HUES48 (cell line): ENCODE results near the gene EIF1AX.
"Not testable (repeated sequence)": the region's sequence is repeated elsewhere in the genome, so short reads cannot be mapped to it uniquely, and the experiment has no call there.

Experiments
- H3K27ac ChIP-seq: one replicate; pipeline ENCODE4 v1.7.0; 2013; ENCODE audit warnings: low read depth, low read length, inconsistent platforms
- H3K27me3 ChIP-seq: 2 replicates; pipeline ENCODE4 v1.6.1; 2013; ENCODE audit warnings: mild to moderate bottlenecking, low read length; ENCODE audit not compliant: control insufficient read depth, insufficient read depth
- H3K36me3 ChIP-seq: 2 replicates; pipeline ENCODE4 v1.6.1; 2013; ENCODE audit warnings: low read length; ENCODE audit not compliant: control insufficient read depth, insufficient read depth
- H3K4me1 ChIP-seq: 2 replicates; pipeline ENCODE4 v1.6.1; 2013; ENCODE audit warnings: mild to moderate bottlenecking, low read length; ENCODE audit not compliant: control insufficient read depth, insufficient read depth
- H3K4me3 ChIP-seq: 2 replicates; pipeline ENCODE4 v1.5.1; 2013; ENCODE audit warnings: mild to moderate bottlenecking, low read depth, low read length
- H3K9ac ChIP-seq: 2 replicates; pipeline ENCODE4 v1.6.1; 2013; ENCODE audit warnings: mild to moderate bottlenecking, low read depth, low read length, moderate library complexity
- H3K9me3 ChIP-seq: 2 replicates; pipeline ENCODE4 v1.6.1; 2013; ENCODE audit warnings: low read length; ENCODE audit not compliant: control insufficient read depth, insufficient read depth

The EIF1AX gene

GRCh38 chrX:20127440-20127839 is 14.2 kb downstream of the EIF1AX start:
- not testable (repeated sequence) for H3K9me3 ChIP-seq, H3K4me3 ChIP-seq, H3K4me1 ChIP-seq, H3K27me3 ChIP-seq, H3K9ac ChIP-seq, H3K27ac ChIP-seq
- H3K36me3 ChIP-seq, result peaks cover 57% of the 10 kb centered on the region

DNA sequence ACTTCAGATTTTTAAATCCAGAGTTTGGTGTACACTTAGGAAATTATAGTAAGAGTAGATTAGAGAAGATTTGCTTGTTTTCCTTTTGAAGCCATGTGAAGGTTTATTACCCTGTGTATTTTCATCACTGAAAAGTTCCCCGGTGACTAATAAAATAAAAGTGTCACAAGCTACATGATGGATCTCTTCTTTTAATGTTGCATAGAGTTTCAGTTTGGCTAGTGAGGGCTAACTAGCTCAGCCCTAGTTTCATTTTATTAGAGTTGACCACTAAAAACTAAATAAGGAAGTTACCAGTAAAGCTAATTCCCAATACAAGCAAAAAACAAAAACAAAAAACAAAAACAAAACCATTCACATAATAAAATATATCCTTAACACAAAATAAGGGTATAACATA is 14.8 kb downstream of the EIF1AX start:
- not testable (repeated sequence) for H3K4me1 ChIP-seq, H3K27me3 ChIP-seq, H3K4me3 ChIP-seq, H3K9ac ChIP-seq, H3K27ac ChIP-seq, H3K9me3 ChIP-seq
- H3K36me3 ChIP-seq, result peaks cover 51% of the 10 kb centered on the region

DNA sequence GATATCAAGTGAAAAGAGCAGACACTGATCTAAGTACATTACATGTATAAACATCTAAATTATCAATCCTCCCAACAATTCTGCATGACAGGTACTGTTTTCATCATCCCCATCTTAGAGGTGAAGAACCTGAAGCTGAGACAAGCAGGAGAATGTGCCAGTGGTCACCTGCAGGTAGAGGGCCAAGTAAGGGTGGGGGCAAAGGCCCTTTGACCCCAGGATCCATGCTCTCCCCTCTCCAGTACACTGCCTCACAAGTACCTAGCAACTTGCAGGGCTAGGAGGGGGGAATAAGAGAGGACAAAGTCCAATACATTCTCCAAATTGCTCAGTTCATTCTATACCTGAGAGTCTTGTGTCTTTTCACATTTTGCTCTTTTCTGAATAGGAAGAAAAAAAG is 16.7 kb downstream of the EIF1AX start:
- no peak overlapping the region for H3K9ac ChIP-seq
- no peaks in the 10 kb centered on the region for H3K9me3 ChIP-seq
- no peaks in the 10 kb centered on the region for H3K4me1 ChIP-seq
- H3K36me3 ChIP-seq, result peaks cover 34% of the 10 kb centered on the region
- H3K27me3 ChIP-seq, result no peaks in the 10 kb centered on the region
- no peak overlapping the region for H3K4me3 ChIP-seq
- H3K27ac ChIP-seq, result no peak overlapping the region

DNA sequence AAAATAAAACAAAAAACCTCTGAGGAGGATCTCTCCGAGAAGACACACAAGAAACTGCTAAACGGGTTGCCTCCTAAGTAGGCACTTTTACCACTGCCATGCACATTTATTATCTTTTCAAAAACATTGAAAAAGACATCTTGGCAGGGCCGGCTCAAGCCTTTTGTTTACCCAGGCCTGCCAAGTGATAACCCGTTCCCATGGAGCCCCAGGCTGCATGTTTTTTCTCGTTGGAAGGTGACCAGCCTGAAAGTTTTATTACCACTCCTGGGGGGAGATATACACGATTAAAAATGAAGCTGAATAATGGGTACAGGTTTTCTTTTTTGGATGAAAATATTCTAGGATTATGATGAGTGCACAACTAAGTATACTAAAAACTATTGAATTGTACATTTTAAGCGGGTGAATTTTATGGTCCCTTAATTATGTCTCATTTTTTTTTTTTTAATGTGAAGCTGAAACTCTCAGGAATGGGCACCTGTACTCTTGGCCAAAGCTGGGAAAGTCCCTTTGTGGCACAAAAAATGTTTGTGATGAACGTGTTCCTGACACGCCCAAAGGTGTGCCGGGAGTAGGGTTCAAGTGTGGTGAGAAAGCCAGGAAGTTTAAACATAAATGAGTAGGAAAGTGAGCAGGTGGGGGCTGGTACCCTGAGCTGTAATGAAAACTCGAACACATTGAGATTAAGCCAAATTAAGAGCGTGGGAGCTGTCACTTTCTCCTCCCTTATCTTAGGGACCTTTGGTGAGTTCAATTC is 23.4 kb downstream of the EIF1AX start:
- no peak overlapping the region for H3K4me3 ChIP-seq
- H3K9me3 ChIP-seq, result no peaks in the 10 kb centered on the region
- H3K27ac ChIP-seq, result no peak overlapping the region
- no peaks in the 10 kb centered on the region for H3K36me3 ChIP-seq
- no peaks in the 10 kb centered on the region; the same call in 1 of the 2 replicates for H3K4me1 ChIP-seq
- H3K27me3 ChIP-seq, result peaks cover 30% of the 10 kb centered on the region
- H3K9ac ChIP-seq, result no peak overlapping the region

DNA sequence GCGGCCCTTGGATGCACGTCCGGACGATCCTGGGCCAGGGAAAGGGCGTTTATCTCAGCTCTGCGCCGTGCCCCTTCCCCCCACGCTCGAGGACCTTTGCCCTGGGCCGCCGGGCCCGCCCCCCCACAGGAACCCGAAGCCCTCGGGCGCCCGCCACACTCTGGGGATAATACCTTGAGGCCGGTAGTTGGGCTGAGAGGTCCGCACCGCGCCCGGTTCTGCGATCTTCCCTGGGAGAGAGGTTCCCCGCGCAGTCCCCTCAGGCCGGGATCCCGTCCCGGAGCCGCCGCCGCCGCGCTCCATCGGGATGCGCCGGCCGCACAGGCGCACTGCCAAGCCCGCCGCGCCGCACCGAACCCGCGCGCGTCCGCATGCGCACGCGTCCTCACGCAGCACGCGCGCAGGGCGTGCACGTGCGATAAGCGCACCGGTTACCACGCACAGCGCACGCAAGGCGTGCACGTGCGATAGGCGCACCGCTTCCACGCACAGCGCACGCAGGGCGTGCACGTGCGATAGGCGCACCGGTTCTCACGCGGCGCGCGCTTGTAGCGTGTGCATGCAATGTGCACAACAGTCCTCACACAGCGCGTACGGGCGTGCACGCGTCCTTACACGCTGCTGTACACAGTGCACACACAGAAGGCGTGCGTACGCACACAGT is 24.9 kb downstream of the EIF1AX start, which contains the start of gene MAP7D2:
MAP7D2 (minus strand) TSS at position 331 of the 664 bp plus-strand sequence; CDS start at position 303, 28 bp downstream.
- H3K4me3 ChIP-seq, result peak within 1 kb of the TSS; percentile 56
- no peaks in the 10 kb centered on the region; the same call in 1 of the 2 replicates for H3K4me1 ChIP-seq
- no peaks in the 10 kb centered on the region for H3K36me3 ChIP-seq
- H3K9me3 ChIP-seq, result no peaks in the 10 kb centered on the region
- no peak within 1 kb of the TSS for H3K27ac ChIP-seq
- H3K9ac ChIP-seq, result no peak within 1 kb of the TSS
- H3K27me3 ChIP-seq, result peaks cover 30% of the 10 kb centered on the region

GRCh38 chrX:20116087-20116576 is 25.5 kb downstream of the EIF1AX start:
- no peaks in the 10 kb centered on the region for H3K9me3 ChIP-seq
- no peak overlapping the region for H3K9ac ChIP-seq
- H3K27ac ChIP-seq, result no peak overlapping the region
- H3K27me3 ChIP-seq, result peaks cover 30% of the 10 kb centered on the region
- no peaks in the 10 kb centered on the region for H3K36me3 ChIP-seq
- H3K4me3 ChIP-seq, result peak overlapping the region; percentile 56
- no peaks in the 10 kb centered on the region; the same call in 1 of the 2 replicates for H3K4me1 ChIP-seq

- no peaks in the 10 kb centered on the region for H3K36me3 ChIP-seq
- H3K9me3 ChIP-seq, result no peaks in the 10 kb centered on the region
- H3K4me1 ChIP-seq, result no peaks in the 10 kb centered on the region; the same call in 1 of the 2 replicates
- no peak overlapping the region for H3K9ac ChIP-seq
- peaks cover 23% of the 10 kb centered on the region for H3K27me3 ChIP-seq
- no peak overlapping the region for H3K4me3 ChIP-seq
- H3K27ac ChIP-seq, result no peak overlapping the region
Measured at GRCh38 chrX:20112022-20112774, 29.4 kb downstream of the EIF1AX start.

DNA sequence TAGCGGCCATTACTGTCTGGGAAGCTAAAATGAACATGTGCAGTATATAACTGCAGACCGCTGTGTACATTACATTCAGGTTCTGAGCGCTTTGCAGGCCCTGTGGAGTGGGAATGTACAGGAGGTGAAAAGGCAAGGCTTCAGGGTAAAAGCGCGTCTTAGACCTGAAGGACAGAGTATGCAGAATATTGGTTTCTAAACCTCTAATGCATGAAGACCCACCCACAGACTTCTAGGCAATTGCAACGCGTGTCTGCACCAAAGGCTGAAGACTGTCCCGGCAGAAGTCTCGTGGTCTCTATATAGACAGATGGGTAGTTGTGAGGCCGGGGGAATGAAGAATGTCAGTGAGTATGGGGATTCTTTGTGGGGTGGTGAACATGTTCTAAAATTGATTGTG is 30.4 kb downstream of the EIF1AX start:
- Histone ChIP-seq H3K4me3 (no peak overlapping the region), H3K9ac (no peak overlapping the region), H3K27ac (no peak overlapping the region)

DNA sequence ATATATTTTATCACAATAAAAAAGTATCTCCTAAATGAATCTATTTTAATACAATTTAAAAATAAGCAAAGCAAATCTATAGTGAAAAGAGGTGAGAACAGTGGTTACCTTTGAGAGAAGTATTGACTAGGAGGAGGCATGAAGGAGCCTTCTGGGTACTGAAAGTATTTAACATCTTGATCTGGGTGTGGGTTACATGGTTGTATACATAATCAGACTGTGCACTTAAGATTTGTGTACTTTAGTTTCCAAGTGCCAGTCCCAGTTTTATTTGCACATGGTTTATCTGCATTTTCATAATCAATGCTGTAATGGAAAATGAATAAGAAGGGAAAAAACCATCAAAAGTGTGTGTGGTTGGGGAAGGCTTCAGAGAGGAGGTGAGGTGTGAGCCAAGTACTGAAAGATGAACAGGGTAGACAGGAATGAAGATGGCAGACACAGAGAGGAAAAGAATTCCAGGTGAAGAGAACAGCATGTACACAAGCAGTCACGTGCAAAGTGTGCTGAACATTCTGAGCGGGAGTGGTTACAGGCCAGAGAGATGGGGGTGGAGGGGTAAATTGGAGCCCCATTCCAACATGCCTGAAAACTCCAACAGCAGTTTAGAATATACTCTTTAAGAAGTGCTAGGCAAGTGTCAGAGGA is 39.6 kb downstream of the EIF1AX start:
- Histone ChIP-seq H3K27ac (no peak overlapping the region), H3K9ac (no peak overlapping the region), H3K9me3 (no peaks in the 10 kb centered on the region), H3K4me1 (no peaks in the 10 kb centered on the region), H3K4me3 (no peak overlapping the region), H3K36me3 (no peaks in the 10 kb centered on the region), H3K27me3 (no peaks in the 10 kb centered on the region)

More for the DNA sequence above, 30.4 kb downstream of the EIF1AX start:
- Histone ChIP-seq H3K36me3 (no peaks in the 10 kb centered on the region), H3K27me3 (peaks cover 13% of the 10 kb centered on the region), H3K4me1 (no peaks in the 10 kb centered on the region; the same call in 1 of the 2 replicates), H3K9me3 (no peaks in the 10 kb centered on the region)

DNA sequence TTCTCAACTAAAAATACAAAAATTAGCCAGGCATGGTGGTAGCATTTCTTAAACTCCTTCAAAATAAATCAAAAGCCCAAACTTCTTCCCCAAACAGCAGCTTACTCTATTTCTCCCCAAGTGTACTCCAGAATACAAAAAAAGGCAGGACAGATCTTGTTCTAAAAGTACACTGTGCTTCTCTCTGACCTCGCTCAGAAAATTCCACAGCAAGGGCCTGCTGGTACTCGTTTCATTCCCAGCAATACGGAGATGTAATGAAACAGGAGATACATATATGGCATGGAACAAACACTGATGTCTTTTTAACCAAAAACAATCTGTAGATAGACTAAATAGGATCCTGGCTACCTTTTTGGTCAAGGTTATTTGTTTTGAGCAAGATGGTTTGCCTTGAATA is 50.1 kb downstream of the EIF1AX start:
- Histone ChIP-seq H3K9me3 (no peaks in the 10 kb centered on the region), H3K27ac (no peak overlapping the region), H3K27me3 (no peaks in the 10 kb centered on the region), H3K9ac (no peak overlapping the region), H3K4me1 (no peaks in the 10 kb centered on the region), H3K36me3 (no peaks in the 10 kb centered on the region), H3K4me3 (no peak overlapping the region)
